BLaER1 treated with 17β-estradiol and CSF1 and Interleukin-3, amounts not matched to agents 10 nM and 100 nM (cell line): ENCODE data around the gene BRPF1.

Experiments
- H3K27ac ChIP-seq, 11 experiments: shearing (Covaris generic); formaldehyde crosslinking; 2 replicates each; pipeline ENCODE4 v1.8.1; 2022
- H3K27me3 ChIP-seq, 11 experiments: shearing (Covaris generic); formaldehyde crosslinking; 2 replicates each; pipeline ENCODE4 v1.8.1; 2022
- H3K36me3 ChIP-seq, 11 experiments: shearing (Covaris generic); formaldehyde crosslinking; 2 replicates each; pipeline ENCODE4 v1.8.1; 2022
- H3K4me1 ChIP-seq, 10 experiments: shearing (Covaris generic); formaldehyde crosslinking; 2 replicates each; pipeline ENCODE4 v1.8.1; 2022
- H3K4me2 ChIP-seq, 11 experiments: shearing (Covaris generic); formaldehyde crosslinking; 2 replicates each; pipeline ENCODE4 v1.8.1; 2022
- H3K4me3 ChIP-seq, 10 experiments: shearing (Covaris generic); formaldehyde crosslinking; 2 replicates each; pipeline ENCODE4 v1.8.1; 2022
- H3K9ac ChIP-seq, 11 experiments: shearing (Covaris generic); formaldehyde crosslinking; 2 replicates each; pipeline ENCODE4 v1.8.1; 2022
- H3K9me3 ChIP-seq, 11 experiments: shearing (Covaris generic); formaldehyde crosslinking; replicated peaks in 1 of 11; 2 replicates each; pipeline ENCODE4 v1.8.1; 2022
- H4K20me1 ChIP-seq, 11 experiments: shearing (Covaris generic); formaldehyde crosslinking; 2 replicates each; pipeline ENCODE4 v1.8.1; 2022
- Cebpa-rat ChIP-seq, 11 experiments: shearing (Covaris generic); IDR thresholded peaks; 2 replicates each; pipeline ENCODE4 v1.8.1; 2022

BRPF1 gene

DNA sequence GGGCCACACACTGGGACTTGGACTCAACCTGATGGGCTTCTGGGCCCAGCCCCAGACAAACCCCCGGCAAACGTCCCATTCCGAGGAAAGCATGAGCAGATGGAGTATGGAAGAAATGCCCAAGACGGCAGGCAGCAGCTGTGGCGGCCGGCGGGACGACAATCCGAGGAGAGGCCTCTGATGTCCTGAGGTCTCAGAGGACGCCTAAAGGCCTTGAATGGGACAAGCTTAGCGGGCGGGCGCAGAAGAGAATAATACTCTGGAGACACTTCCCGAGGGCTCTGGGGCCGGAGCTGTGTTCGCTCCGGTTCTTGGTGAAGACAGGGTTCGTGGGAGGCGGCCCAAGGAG is 17.7 kb downstream of the BRPF1 start:
- Histone ChIP-seq H3K9me3 (no peaks in the 10 kb centered on the region), H3K4me1 (peaks cover 71 to 86% (median 78%) of the 10 kb centered on the region in 10 experiments), H3K27ac (peak overlapping the region; percentile 60 to 82 (median 76)), H3K36me3 (peaks cover 44 to 67% (median 62%) of the 10 kb centered on the region in 11 experiments), H3K4me2 (peak overlapping the region; percentile 91 to 100 (median 97)), H3K4me3 (peak overlapping the region; percentile 59 to 77 (median 64)), H3K27me3 (no peaks in the 10 kb centered on the region), H3K9ac (peak overlapping the region; percentile 66 to 82 (median 77)), H4K20me1 (peaks cover 0 to 52% (median 44%) of the 10 kb centered on the region in 11 experiments; a peak in 18 of 22 replicates)
- TF ChIP-seq Cebpa-rat (IDR thresholded peaks at IDR 0.05): no peak

DNA sequence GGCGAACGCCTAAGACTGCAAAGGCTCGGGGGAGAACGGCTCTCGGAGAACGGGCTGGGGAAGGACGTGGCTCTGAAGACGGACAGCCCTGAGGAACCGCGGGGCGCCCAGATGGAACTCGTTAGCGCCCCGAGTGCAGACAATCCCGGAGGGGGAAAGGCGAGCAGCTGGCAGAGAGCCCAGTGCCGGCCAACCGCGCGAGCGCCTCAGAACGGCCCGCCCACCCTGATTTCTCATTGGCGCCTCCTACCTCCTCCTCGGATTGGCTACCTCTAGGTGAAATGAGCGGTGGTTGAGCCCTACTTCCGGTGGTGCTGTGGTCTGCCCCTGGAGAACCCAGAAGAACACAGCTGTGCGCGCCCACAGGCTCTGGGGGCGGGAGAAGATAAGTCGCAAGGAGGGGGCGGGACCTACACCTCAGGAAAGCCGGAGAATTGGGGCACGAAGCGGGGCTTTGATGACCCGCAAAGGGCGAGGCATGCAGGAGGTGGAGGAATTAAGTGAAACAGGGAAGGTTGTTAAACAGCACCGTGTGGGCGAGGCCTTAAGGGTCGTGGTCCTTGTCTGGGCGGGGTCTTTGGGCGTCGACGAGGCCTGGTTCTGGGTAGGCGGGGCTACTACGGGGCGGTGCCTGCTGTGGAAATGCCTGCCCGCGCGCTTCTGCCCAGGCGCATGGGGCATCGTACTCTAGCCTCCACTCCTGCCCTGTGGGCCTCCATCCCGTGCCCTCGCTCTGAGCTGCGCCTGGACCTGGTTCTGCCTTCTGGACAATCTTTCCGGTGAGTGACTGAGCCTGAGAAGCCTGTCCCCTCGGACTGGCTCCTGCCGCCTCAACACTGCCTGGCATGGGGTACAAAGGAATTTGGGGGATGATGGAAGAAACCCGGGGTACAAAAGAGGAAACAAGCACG is 18.4 kb downstream of the BRPF1 start, which contains the start of gene OGG1:
OGG1 (plus strand) TSS at position 308 of the 911 bp plus-strand sequence; CDS start at position 643, 335 bp downstream.
- Histone ChIP-seq H3K4me1 (peaks cover 78 to 87% (median 80%) of the 10 kb centered on the region in 10 experiments), H3K27ac (peak within 1 kb of the TSS; percentile 60 to 82 (median 76)), H3K36me3 (peaks cover 38 to 61% (median 56%) of the 10 kb centered on the region in 11 experiments), H3K27me3 (no peaks in the 10 kb centered on the region), H4K20me1 (peaks cover 0 to 46% (median 39%) of the 10 kb centered on the region in 11 experiments; a peak in 18 of 22 replicates), H3K9ac (peak within 1 kb of the TSS; percentile 66 to 82 (median 77)), H3K9me3 (no peaks in the 10 kb centered on the region), H3K4me2 (peak within 1 kb of the TSS; percentile 91 to 100 (median 97)), H3K4me3 (peak within 1 kb of the TSS; percentile 59 to 77 (median 64))
- no peak for TF ChIP-seq Cebpa-rat (IDR thresholded peaks at IDR 0.05)

DNA sequence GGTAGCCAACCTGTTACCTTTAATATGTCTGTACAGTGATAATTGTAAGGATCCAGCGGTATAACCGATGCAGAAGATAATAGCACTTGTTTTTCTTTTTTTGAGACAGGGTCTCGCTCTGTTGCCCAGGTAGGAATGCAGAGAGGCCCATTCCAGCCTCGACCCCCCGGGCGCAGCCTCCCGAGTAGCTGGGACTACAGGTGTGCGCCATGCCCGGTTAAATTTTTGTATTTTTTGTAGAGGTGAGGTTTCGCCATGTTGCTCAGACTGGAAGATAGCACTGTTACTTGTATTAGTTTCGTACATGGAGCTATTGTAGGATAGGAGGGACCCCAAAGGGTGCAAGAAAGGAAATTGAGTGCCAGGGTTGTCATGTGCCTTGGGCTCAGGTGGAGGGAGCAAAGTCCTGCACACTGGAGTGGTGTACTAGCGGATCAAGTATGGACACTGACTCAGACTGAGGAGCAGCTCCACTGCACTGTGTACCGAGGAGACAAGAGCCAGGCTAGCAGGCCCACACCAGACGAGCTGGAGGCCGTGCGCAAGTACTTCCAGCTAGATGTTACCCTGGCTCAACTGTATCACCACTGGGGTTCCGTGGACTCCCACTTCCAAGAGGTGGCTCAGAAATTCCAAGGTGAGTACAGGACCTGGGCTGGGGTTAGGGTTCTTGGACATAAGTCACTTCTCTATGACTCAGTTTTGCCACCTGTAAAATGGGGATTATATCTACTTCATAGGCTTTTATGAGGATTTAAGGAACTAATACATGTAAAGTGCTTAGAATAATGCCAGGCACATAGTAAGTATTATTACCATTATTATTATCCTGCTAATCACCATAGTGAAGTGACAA is 19.2 kb downstream of the BRPF1 start:
- H3K27me3 ChIP-seq: no peaks in the 10 kb centered on the region
- H3K36me3 ChIP-seq: peaks cover 32 to 58% (median 47%) of the 10 kb centered on the region in 11 experiments
- peak overlapping the region; percentile 91 to 100 (median 97) for H3K4me2 ChIP-seq
- TF ChIP-seq Cebpa-rat (IDR thresholded peaks at IDR 0.05): no peak
- no peaks in the 10 kb centered on the region for H3K9me3 ChIP-seq
- H3K9ac ChIP-seq: peak overlapping the region; percentile 66 to 82 (median 77)
- H4K20me1 ChIP-seq: peaks cover 0 to 37% (median 30%) of the 10 kb centered on the region in 11 experiments; a peak in 18 of 22 replicates
- peaks cover 76 to 85% (median 79%) of the 10 kb centered on the region in 10 experiments for H3K4me1 ChIP-seq
- peak overlapping the region; percentile 59 to 77 (median 64) for H3K4me3 ChIP-seq
- H3K27ac ChIP-seq: peak overlapping the region; percentile 59 to 82 (median 76); a peak in 21 of 22 replicates

DNA sequence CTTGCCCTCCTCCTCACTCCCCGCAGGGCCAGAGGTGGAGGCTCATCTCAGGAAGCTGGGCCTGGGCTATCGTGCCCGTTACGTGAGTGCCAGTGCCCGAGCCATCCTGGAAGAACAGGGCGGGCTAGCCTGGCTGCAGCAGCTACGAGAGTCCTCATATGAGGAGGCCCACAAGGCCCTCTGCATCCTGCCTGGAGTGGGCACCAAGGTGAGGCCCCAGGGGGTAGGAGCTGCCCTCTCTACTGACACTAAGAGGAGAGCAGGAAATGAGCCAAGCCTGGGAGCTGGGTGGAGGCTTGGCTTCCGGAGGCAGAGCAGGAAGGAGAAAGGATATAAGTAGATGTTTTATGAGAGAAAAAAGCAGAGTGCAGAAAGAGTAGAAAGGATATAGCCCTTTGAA is 23.1 kb downstream of the BRPF1 start:
- Histone ChIP-seq H3K9ac (peak overlapping the region in 7 of 11 experiments; percentile 6 to 29 (median 16); a peak in 6 of 22 replicates), H4K20me1 (no peaks in the 10 kb centered on the region), H3K9me3 (no peaks in the 10 kb centered on the region), H3K27ac (peak overlapping the region in 9 of 11 experiments; percentile 13 to 60 (median 41); a peak in 11 of 22 replicates), H3K4me1 (peaks cover 41 to 50% (median 44%) of the 10 kb centered on the region in 10 experiments), H3K27me3 (no peaks in the 10 kb centered on the region), H3K36me3 (peaks cover 19 to 60% (median 44%) of the 10 kb centered on the region in 11 experiments; a peak in 21 of 22 replicates), H3K4me3 (peak overlapping the region in 3 of 10 experiments; percentile 2 to 21 (median 6); a peak in 4 of 20 replicates), H3K4me2 (peak overlapping the region; percentile 58 to 88 (median 78))
- no peak for TF ChIP-seq Cebpa-rat (IDR thresholded peaks at IDR 0.05)

DNA sequence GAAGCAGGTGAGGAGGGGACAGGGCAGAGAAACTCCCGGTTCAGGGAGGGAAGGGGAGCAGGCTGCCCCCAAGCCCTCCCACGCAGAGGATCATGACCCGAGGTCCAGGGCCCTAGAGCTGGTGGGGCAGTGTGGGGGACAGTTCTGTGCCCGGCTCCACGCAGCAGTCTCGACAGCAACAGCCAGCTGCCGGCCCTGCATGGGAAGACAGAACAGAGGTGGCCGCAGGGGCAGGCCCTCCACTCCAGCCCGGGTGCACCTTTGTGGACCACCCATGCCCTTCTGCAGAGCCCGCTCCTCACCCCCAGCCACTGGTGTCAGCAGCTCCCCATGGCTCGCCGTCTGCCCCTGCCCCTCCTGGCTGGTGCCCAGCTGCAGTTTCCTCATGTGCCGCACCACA is 25.9 kb downstream of the BRPF1 start:
- Histone ChIP-seq H3K4me1 (peaks cover 19 to 26% (median 22%) of the 10 kb centered on the region in 10 experiments), H4K20me1 (no peaks in the 10 kb centered on the region; a peak in 2 of 22 replicates), H3K4me3 (no peak overlapping the region), H3K27ac (no peak overlapping the region), H3K4me2 (no peak overlapping the region), H3K36me3 (peaks cover 19 to 54% (median 37%) of the 10 kb centered on the region in 11 experiments; a peak in 21 of 22 replicates), H3K9ac (no peak overlapping the region), H3K9me3 (no peaks in the 10 kb centered on the region), H3K27me3 (no peaks in the 10 kb centered on the region)
- TF ChIP-seq Cebpa-rat (IDR thresholded peaks at IDR 0.05): no peak

DNA sequence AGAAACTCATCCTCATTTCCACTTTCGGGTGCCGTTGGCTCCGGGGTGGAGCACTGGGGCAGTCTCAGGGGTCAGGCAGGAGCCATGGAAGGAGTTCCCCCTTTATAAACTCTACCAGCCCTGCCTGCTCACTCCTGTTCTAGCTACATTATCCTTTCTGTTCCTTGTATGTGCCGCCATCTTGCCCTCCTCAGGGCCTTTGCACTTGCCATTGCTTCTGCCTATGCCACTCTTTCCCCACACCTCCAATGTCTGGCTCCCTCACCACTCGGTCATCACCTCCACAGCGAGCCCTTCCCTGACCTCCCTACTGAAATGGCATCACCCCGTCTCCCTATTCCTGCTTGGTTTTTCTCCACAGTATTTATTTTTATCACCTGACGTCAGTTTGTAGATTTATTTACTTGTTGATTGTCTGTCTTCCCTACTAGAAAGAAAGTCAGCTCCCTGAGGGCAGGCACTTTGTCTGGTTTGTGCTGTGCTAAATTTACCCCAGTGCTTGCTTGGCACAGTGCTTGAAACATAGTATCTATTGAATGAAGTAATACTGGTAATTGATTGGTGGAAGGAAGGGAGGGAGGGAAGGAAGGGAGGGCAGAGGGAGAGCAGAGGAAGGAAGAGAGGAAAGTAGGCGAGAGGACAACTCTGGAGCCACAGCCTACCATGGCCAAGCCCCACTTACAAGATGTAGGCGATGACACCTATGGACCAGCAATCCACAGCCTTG is 29.4 kb downstream of the BRPF1 start:
- H3K27me3 ChIP-seq: no peaks in the 10 kb centered on the region
- H3K4me1 ChIP-seq: peaks cover 0 to 3% (median 0%) of the 10 kb centered on the region in 10 experiments; a peak in 2 of 20 replicates
- peaks cover 18 to 43% (median 25%) of the 10 kb centered on the region in 11 experiments; a peak in 21 of 22 replicates for H3K36me3 ChIP-seq
- H3K9ac ChIP-seq: no peak overlapping the region
- H3K27ac ChIP-seq: no peak overlapping the region
- H3K9me3 ChIP-seq: no peaks in the 10 kb centered on the region
- peaks cover 0 to 4% (median 0%) of the 10 kb centered on the region in 11 experiments; a peak in 3 of 22 replicates for H4K20me1 ChIP-seq
- no peak overlapping the region for H3K4me2 ChIP-seq
- no peak for TF ChIP-seq Cebpa-rat (IDR thresholded peaks at IDR 0.05)
- H3K4me3 ChIP-seq: no peak overlapping the region

DNA sequence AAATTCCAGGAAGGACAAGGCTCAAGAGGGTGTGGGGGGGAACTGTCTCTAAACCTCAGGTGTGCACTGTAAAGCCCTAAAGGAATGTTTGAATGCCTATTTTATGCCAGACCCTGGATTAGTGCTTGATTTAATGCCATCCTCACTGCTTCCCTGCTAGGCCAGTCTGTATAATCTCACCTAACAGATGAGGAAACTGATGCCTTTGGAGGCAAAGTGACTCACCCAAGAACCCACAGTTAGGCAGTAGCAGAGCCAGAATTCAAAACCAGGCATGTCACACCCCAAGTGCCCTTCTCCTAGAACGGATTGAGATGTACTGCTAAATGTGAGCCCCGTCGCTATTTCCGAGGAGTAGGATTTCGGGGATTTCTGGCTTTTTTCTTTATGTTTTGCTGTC is 30.4 kb downstream of the BRPF1 start:
- Histone ChIP-seq H3K4me1 (peaks cover 0 to 13% (median 0%) of the 10 kb centered on the region in 10 experiments; a peak in 6 of 20 replicates), H3K27me3 (no peaks in the 10 kb centered on the region), H3K36me3 (peaks cover 9 to 34% (median 16%) of the 10 kb centered on the region in 11 experiments; a peak in 21 of 22 replicates), H3K4me3 (no peak overlapping the region), H3K27ac (no peak overlapping the region), H3K9ac (no peak overlapping the region; a peak in 1 of 22 replicates), H4K20me1 (peaks cover 0 to 4% (median 0%) of the 10 kb centered on the region in 11 experiments; a peak in 3 of 22 replicates), H3K4me2 (no peak overlapping the region), H3K9me3 (no peaks in the 10 kb centered on the region)
- TF ChIP-seq Cebpa-rat (IDR thresholded peaks at IDR 0.05): no peak

DNA sequence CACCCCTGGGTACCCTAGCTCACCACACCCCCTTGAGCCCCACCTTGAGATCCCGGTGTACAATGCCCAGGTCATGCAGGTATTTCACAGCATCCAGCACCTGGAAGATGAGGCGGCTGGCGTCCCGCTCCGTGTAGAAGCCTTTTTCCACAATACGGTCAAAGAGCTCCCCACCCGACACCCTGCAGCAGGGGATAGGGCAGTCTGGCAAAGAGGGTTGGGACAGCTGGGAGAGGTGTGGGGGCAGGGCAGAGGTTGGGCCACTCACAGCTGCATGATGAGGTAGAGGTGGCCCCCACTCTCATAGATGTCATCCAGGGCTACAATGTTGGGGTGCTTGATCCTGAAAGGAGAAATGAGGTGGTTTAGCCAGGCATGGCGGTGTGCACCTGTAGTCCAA is 31.3 kb downstream of the BRPF1 start:
- H3K4me2 ChIP-seq: no peak overlapping the region
- H3K36me3 ChIP-seq: peaks cover 0 to 24% (median 6%) of the 10 kb centered on the region in 11 experiments; a peak in 14 of 22 replicates
- no peak overlapping the region for H3K9ac ChIP-seq
- peaks cover 0 to 22% (median 3%) of the 10 kb centered on the region in 10 experiments; a peak in 9 of 20 replicates for H3K4me1 ChIP-seq
- peaks cover 0 to 4% (median 0%) of the 10 kb centered on the region in 11 experiments; a peak in 3 of 22 replicates for H4K20me1 ChIP-seq
- no peak for TF ChIP-seq Cebpa-rat (IDR thresholded peaks at IDR 0.05)
- no peaks in the 10 kb centered on the region for H3K9me3 ChIP-seq
- no peaks in the 10 kb centered on the region for H3K27me3 ChIP-seq
- H3K4me3 ChIP-seq: no peak overlapping the region
- no peak overlapping the region for H3K27ac ChIP-seq
